Loucy (cell line): ENCODE measurements around the gene THSD7A.

Source experiments
- EZH2phosphoT487 ChIP-seq: fragments of 200-600 bp; IDR thresholded peaks from 2 replicates; pipeline ENCODE4 v1.6.1; 2018; ENCODE audit warnings: antibody characterized with exemption, mild to moderate bottlenecking, moderate library complexity, borderline replicate concordance
- TF ChIP-seq, protein P1 (sequence below): fragments of 200-600 bp; sonication (generic); conservative IDR thresholded peaks from 2 replicates; pipeline ENCODE4 v1.5.1; 2014; ENCODE audit warnings: mild to moderate bottlenecking, antibody characterized with exemption, low read length

DNA sequence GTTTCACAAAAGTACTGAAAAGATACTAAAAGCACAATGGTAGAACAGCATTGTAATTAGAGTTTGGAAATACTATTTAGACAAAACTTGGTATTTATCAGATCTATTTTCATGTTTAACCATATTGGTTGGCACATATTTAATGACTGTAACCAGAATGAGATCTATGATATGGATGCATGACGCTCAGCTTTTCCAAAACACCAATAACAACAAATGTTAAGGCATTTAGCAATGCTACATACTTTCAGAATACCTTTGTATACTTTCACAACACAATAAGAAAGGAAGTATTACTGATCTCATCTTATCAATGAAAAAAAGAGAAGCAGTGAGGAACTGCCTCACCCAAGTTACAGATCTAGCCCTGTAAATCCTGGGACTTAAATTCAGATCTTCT, 74.8 kb downstream of the THSD7A start:
- TF ChIP-seq, protein P1, sequence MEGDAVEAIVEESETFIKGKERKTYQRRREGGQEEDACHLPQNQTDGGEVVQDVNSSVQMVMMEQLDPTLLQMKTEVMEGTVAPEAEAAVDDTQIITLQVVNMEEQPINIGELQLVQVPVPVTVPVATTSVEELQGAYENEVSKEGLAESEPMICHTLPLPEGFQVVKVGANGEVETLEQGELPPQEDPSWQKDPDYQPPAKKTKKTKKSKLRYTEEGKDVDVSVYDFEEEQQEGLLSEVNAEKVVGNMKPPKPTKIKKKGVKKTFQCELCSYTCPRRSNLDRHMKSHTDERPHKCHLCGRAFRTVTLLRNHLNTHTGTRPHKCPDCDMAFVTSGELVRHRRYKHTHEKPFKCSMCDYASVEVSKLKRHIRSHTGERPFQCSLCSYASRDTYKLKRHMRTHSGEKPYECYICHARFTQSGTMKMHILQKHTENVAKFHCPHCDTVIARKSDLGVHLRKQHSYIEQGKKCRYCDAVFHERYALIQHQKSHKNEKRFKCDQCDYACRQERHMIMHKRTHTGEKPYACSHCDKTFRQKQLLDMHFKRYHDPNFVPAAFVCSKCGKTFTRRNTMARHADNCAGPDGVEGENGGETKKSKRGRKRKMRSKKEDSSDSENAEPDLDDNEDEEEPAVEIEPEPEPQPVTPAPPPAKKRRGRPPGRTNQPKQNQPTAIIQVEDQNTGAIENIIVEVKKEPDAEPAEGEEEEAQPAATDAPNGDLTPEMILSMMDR = no peak
- no peak for TF ChIP-seq EZH2phosphoT487
